B cell (primary cell): Measurements from ENCODE around the gene DKC1.

Experiments
- EZH2 ChIP-seq: IDR thresholded peaks from 2 replicates; pipeline ENCODE4 v1.6.1; 2012; ENCODE audit warnings: borderline replicate concordance, low read depth, mild to moderate bottlenecking, moderate library complexity, low read length; ENCODE audit not compliant: insufficient read depth, poor library complexity, severe bottlenecking
- TF ChIP-seq, protein P1 (sequence below): fragments of 200-600 bp; IDR thresholded peaks from one replicate; pipeline ENCODE4 v1.8.0; 2022; ENCODE audit warnings: antibody characterized with exemption, mild to moderate bottlenecking

DNA sequence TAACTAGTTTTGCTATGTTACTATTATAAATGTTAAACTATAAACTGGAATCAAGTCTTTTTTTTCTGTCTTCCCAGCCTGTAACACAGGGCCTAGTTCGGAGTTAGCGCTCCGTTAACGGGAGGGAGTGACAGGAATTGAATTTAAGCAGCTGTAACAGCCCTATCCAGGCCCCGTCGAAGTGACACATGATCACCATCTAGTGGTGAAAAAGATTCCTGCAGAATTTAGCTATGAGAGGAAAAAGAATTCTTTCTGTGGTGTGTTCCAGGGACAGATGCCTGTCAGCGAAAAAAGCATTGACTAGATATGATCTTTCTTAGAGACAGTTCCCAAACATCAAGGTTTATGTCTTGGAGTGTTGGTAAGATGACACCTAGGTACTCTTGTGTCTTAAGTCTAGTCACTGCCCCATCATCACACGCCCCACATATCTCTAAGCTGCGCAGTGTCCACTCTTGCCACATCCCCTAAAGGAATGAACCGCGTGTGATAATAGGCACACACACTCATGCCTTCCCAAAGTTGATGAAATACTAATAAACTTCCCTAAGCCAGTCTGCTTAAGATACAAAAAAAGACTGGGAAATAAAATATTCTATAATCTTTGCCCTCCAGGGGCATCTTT is 13.8 kb upstream of the DKC1 start:
- TF ChIP-seq, protein P1, sequence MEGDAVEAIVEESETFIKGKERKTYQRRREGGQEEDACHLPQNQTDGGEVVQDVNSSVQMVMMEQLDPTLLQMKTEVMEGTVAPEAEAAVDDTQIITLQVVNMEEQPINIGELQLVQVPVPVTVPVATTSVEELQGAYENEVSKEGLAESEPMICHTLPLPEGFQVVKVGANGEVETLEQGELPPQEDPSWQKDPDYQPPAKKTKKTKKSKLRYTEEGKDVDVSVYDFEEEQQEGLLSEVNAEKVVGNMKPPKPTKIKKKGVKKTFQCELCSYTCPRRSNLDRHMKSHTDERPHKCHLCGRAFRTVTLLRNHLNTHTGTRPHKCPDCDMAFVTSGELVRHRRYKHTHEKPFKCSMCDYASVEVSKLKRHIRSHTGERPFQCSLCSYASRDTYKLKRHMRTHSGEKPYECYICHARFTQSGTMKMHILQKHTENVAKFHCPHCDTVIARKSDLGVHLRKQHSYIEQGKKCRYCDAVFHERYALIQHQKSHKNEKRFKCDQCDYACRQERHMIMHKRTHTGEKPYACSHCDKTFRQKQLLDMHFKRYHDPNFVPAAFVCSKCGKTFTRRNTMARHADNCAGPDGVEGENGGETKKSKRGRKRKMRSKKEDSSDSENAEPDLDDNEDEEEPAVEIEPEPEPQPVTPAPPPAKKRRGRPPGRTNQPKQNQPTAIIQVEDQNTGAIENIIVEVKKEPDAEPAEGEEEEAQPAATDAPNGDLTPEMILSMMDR, result peak; percentile 69
- no peak for TF ChIP-seq EZH2
